HepG2 (cell line): ENCODE measurements around the gene CAB39. TPM values are rescaled to one million over a fixed set of nuclear protein-coding genes. Genes with fewer than 3 reads are reported as not detected.

Experiments
- CC2D1A ChIP-seq: sonication (generic); formaldehyde crosslinking; IDR thresholded peaks from 2 replicates; pipeline ENCODE4 v1.8.1; 2023; ENCODE audit warnings: mild to moderate bottlenecking, missing genetic modification reagents
- CEBPB ChIP-seq: IDR thresholded peaks from 2 replicates; pipeline ENCODE4 v1.6.1; 2011; ENCODE audit warnings: low read depth, low read length, improper control_type of control experiment, borderline replicate concordance
- DNMT1 ChIP-seq: sonication (generic); formaldehyde crosslinking; IDR thresholded peaks from 2 replicates; pipeline ENCODE4 v1.5.1; 2020; ENCODE audit warnings: mild to moderate bottlenecking, missing genetic modification reagents
- DPF2 ChIP-seq: sonication (generic); formaldehyde crosslinking; IDR thresholded peaks from 2 replicates; pipeline ENCODE4 v1.4.0; 2020; ENCODE audit warnings: mild to moderate bottlenecking, low read depth, missing genetic modification reagents, borderline replicate concordance
- FOXJ3 ChIP-seq: sonication (generic); formaldehyde crosslinking; IDR thresholded peaks from 2 replicates; pipeline ENCODE4 v1.4.0; 2020; ENCODE audit warnings: missing genetic modification reagents, mild to moderate bottlenecking, borderline replicate concordance
- FUBP1 ChIP-seq: sonication (generic); formaldehyde crosslinking; IDR thresholded peaks from 2 replicates; pipeline ENCODE4 v1.5.1; 2020; ENCODE audit warnings: missing genetic modification reagents, mild to moderate bottlenecking, borderline replicate concordance
- JDP2 ChIP-seq: sonication (generic); formaldehyde crosslinking; IDR thresholded peaks from 2 replicates; pipeline ENCODE4 v1.8.1; 2022; ENCODE audit warnings: missing genetic modification reagents, borderline replicate concordance
- JUNB ChIP-seq: sonication (generic); formaldehyde crosslinking; IDR thresholded peaks from 2 replicates; pipeline ENCODE4 v1.8.0; 2022; ENCODE audit warnings: missing genetic modification reagents, mild to moderate bottlenecking, borderline replicate concordance
- KLF12 ChIP-seq: sonication (generic); formaldehyde crosslinking; IDR thresholded peaks from 2 replicates; pipeline ENCODE4 v1.4.0; 2020; ENCODE audit warnings: missing genetic modification reagents, borderline replicate concordance
- KLF6 ChIP-seq: IDR thresholded peaks from 2 replicates; pipeline ENCODE4 v1.8.0; 2016; ENCODE audit warnings: missing biosample characterization, missing genetic modification reagents
- MLX ChIP-seq: IDR thresholded peaks from 2 replicates; pipeline ENCODE4 v1.6.1; 2016
- PHF20 ChIP-seq: sonication (generic); formaldehyde crosslinking; IDR thresholded peaks from 2 replicates; pipeline ENCODE4 v1.5.0; 2020; ENCODE audit warnings: mild to moderate bottlenecking, missing genetic modification reagents
- RAD21 ChIP-seq: fragments of 450-650 bp; formaldehyde crosslinking; IDR thresholded peaks from 2 replicates; pipeline ENCODE4 v1.5.0; 2020; ENCODE audit warnings: mild to moderate bottlenecking
- SIN3A ChIP-seq: IDR thresholded peaks from 2 replicates; pipeline ENCODE4 v1.6.1; 2011; ENCODE audit warnings: low read depth, mild to moderate bottlenecking, control low read depth, low read length, borderline replicate concordance
- SKI ChIP-seq: fragments of 450-650 bp; IDR thresholded peaks from one replicate; pipeline ENCODE4 v1.6.1; 2018; ENCODE audit warnings: mild to moderate bottlenecking; ENCODE audit not compliant: partially characterized antibody
- ZFP36 ChIP-seq: fragments of 150-350 bp; IDR thresholded peaks from 2 replicates; pipeline ENCODE4 v1.6.1; 2018; ENCODE audit warnings: borderline replicate concordance, low read length, low read depth; ENCODE audit not compliant: partially characterized antibody
- ZHX1 ChIP-seq: sonication (generic); formaldehyde crosslinking; IDR thresholded peaks from 2 replicates; pipeline ENCODE4 v1.8.1; 2022; ENCODE audit warnings: low read depth, mild to moderate bottlenecking, missing genetic modification reagents
- ZNF510 ChIP-seq: sonication (generic); formaldehyde crosslinking; IDR thresholded peaks from 2 replicates; pipeline ENCODE4 v1.4.0; 2020; ENCODE audit warnings: low read depth, mild to moderate bottlenecking, missing genetic modification reagents
- ZNF569 ChIP-seq: sonication (generic); formaldehyde crosslinking; IDR thresholded peaks from 2 replicates; pipeline ENCODE4 v1.5.0; 2020; ENCODE audit warnings: mild to moderate bottlenecking, missing genetic modification reagents, moderate library complexity, borderline replicate concordance
- ZNF713 ChIP-seq: sonication (generic); formaldehyde crosslinking; IDR thresholded peaks from 2 replicates; pipeline ENCODE4 v1.4.0; 2020; ENCODE audit warnings: mild to moderate bottlenecking, missing genetic modification reagents
- ZNF841 ChIP-seq: sonication (generic); formaldehyde crosslinking; IDR thresholded peaks from 2 replicates; pipeline ENCODE4 v1.8.1; 2023; ENCODE audit warnings: missing genetic modification reagents, borderline replicate concordance
- polyA plus RNA-seq, 8 experiments: library from polyadenylated mRNA; depleted of rRNA in 3 of 8; stranded (reverse) in 7 of 8; unstranded in 1 of 8; fragments of >200 nt; fragmentation: Illumina TruSeq in 4 of 8; extraction: Trizol in 4 of 8; gene quantifications; 2 replicates each; pipeline versions ENCODE4 v1.2.1 to v1.2.3, GENCODE V29; 2011 to 2016; ENCODE audit warnings: low read depth in 4 of 8, missing spikeins in 1 of 8, mixed read lengths in 1 of 8; ENCODE audit not compliant: insufficient read depth in 1 of 8
- total RNA-seq, 5 experiments: library from RNA; depleted of rRNA; stranded (reverse); fragments of >200 nt; fragmentation: Illumina TruSeq; extraction: Trizol; gene quantifications; 2 replicates each; pipeline ENCODE4 v1.2.3, GENCODE V29; 2016; ENCODE audit warnings: low read depth in 1 of 5
- TF ChIP-seq, protein P1 (sequence below): sonication (generic); formaldehyde crosslinking; IDR thresholded peaks from 2 replicates; pipeline ENCODE4 v1.4.0; 2020; ENCODE audit warnings: missing genetic modification reagents

CAB39 gene
- total and polyA plus RNA-seq, 2 of the 13 experiments (the other 11 are each of a cell fraction or from before 2014, with no cell fraction given) = 19.3 to 45.3 TPM

- TF ChIP-seq, protein P1, sequence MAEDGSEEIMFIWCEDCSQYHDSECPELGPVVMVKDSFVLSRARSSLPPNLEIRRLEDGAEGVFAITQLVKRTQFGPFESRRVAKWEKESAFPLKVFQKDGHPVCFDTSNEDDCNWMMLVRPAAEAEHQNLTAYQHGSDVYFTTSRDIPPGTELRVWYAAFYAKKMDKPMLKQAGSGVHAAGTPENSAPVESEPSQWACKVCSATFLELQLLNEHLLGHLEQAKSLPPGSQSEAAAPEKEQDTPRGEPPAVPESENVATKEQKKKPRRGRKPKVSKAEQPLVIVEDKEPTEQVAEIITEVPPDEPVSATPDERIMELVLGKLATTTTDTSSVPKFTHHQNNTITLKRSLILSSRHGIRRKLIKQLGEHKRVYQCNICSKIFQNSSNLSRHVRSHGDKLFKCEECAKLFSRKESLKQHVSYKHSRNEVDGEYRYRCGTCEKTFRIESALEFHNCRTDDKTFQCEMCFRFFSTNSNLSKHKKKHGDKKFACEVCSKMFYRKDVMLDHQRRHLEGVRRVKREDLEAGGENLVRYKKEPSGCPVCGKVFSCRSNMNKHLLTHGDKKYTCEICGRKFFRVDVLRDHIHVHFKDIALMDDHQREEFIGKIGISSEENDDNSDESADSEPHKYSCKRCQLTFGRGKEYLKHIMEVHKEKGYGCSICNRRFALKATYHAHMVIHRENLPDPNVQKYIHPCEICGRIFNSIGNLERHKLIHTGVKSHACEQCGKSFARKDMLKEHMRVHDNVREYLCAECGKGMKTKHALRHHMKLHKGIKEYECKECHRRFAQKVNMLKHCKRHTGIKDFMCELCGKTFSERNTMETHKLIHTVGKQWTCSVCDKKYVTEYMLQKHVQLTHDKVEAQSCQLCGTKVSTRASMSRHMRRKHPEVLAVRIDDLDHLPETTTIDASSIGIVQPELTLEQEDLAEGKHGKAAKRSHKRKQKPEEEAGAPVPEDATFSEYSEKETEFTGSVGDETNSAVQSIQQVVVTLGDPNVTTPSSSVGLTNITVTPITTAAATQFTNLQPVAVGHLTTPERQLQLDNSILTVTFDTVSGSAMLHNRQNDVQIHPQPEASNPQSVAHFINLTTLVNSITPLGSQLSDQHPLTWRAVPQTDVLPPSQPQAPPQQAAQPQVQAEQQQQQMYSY = no peak
- TF ChIP-seq ZHX1 (CRISPR knock-in tag) (no peak), KLF6 (CRISPR knock-in tag) (no peak), PHF20 (no peak), SKI (no peak), ZNF510 (CRISPR knock-in tag) (no peak), ZNF569 (no peak), MLX (no peak), CEBPB (peak; percentile 68), JDP2 (CRISPR knock-in tag) (no peak), ZNF841 (no peak), SIN3A (no peak), DNMT1 (no peak), FOXJ3 (CRISPR knock-in tag) (no peak), DPF2 (no peak), ZFP36 (no peak), KLF12 (CRISPR knock-in tag) (no peak), JUNB (no peak), RAD21 (CRISPR knock-in tag) (peak; percentile 81), CC2D1A (CRISPR knock-in tag) (no peak), ZNF713 (CRISPR knock-in tag) (no peak), FUBP1 (no peak)
These were observed 111.8 kb downstream of the CAB39 start (continued) for GRCh38 chr2:230824406-230824978.
